K562 (cell line): ENCODE results near the gene ST6GALNAC2. TPM values are rescaled to one million over a fixed set of nuclear protein-coding genes. Genes with fewer than 3 reads are reported as not detected.

Source experiments
- ATAC-seq: fragments of 200-7000 bp; cut with Tn5 transposase; 3 replicates; pipeline ENCODE4 v1.9.1; 2020; ENCODE audit warnings: moderate library complexity
- BruUV-seq: library from RNA; stranded (reverse); fragments of 400-500 nt; replicated peaks from 2 replicates; lab custom pipeline; 2021; lab: Mats Ljungman, UMichigan
- CTCF ChIA-PET: fragments of 300-600 bp; formaldehyde crosslinking; extraction: SDS; loops from one replicate; lab custom pipeline; 2021; ENCODE audit warnings: low intra/inter-chr PET ratio; lab: Yijun Ruan, JAX
- POLR2A ChIA-PET: fragments of 300-600, 350-650 bp; sonication (Branson Sonifier 250); formaldehyde crosslinking; extraction: SDS; loops from one replicate; lab custom pipeline; 2021; ENCODE audit warnings: antibody characterized with exemption, inconsistent platforms; lab: Yijun Ruan, JAX
- DNase-seq, 4 experiments: peaks; one replicate each; pipeline versions ENCODE4 v3.0.0 to v3.0.0-alpha.2; 2011 to 2018; ENCODE audit warnings: low spot score in 3 of 4, mixed read lengths in 3 of 4; ENCODE audit errors: extremely low read depth in 1 of 4
- FAIRE-seq: peaks from 2 replicates; lab custom pipeline; 2011; peaks lifted over from hg19 to GRCh38; lab: Jason Lieb, UNC
- H2AFZ ChIP-seq: 2 replicates; pipeline ENCODE4 v1.6.0; 2011; ENCODE audit warnings: low read depth, low read length, control low read depth, inconsistent platforms
- H3K27ac ChIP-seq: fragments of 200-600 bp; 3 replicates; pipeline ENCODE4 v1.8.0; 2011; ENCODE audit warnings: low read depth, mild to moderate bottlenecking, control low read depth, inconsistent platforms, low read length, moderate library complexity, mixed read lengths; ENCODE audit errors: extremely low read depth
- H3K27me3 ChIP-seq, 2 experiments: fragments of 300-600 bp in 1 of 2; 2 replicates in 1 of 2; 3 replicates in 1 of 2; pipeline versions ENCODE4 v1.6.0 to v1.8.0; 2011; ENCODE audit warnings: inconsistent platforms in 2 of 2, low read length in 2 of 2, mild to moderate bottlenecking in 1 of 2, mixed read lengths in 1 of 2, moderate library complexity in 1 of 2; ENCODE audit not compliant: control insufficient read depth in 2 of 2, insufficient read depth in 2 of 2
- H3K36me3 ChIP-seq: fragments of 300-600 bp; 3 replicates; pipeline ENCODE4 v1.8.0; 2011; ENCODE audit warnings: mild to moderate bottlenecking, low read length, inconsistent platforms; ENCODE audit not compliant: control insufficient read depth, insufficient read depth
- H3K4me1 ChIP-seq, 2 experiments: fragments of 200-600 bp in 1 of 2; replicated peaks in 1 of 2; 2 replicates in 1 of 2; 3 replicates in 1 of 2; pipeline versions ENCODE4 v1.5.1 to v1.8.0; 2011; ENCODE audit warnings: inconsistent platforms in 2 of 2, low read length in 2 of 2, mild to moderate bottlenecking in 1 of 2, mixed read lengths in 1 of 2, moderate library complexity in 1 of 2; ENCODE audit not compliant: control insufficient read depth in 2 of 2, insufficient read depth in 2 of 2
- H3K4me2 ChIP-seq: 2 replicates; pipeline ENCODE4 v1.6.1; 2011; ENCODE audit warnings: low read length, control low read depth, inconsistent platforms, mixed read lengths; ENCODE audit not compliant: insufficient read depth
- H3K4me3 ChIP-seq: fragments of 200-600 bp; sonication (generic), shearing (Covaris generic); 2 replicates; pipeline ENCODE4 v1.5.1; 2016; ENCODE audit warnings: control low read depth, inconsistent platforms
- H3K79me2 ChIP-seq: fragments of 200-600 bp; 3 replicates; pipeline ENCODE4 v1.8.0; 2011; ENCODE audit warnings: low read length, inconsistent platforms; ENCODE audit not compliant: control insufficient read depth, insufficient read depth
- H3K9ac ChIP-seq, 2 experiments: 2 replicates each; pipeline versions ENCODE4 v1.6.0 to v1.6.1; 2011; ENCODE audit warnings: low read depth in 2 of 2, low read length in 2 of 2, control low read depth in 1 of 2, inconsistent platforms in 1 of 2, mild to moderate bottlenecking in 1 of 2, mixed read lengths in 1 of 2; ENCODE audit not compliant: insufficient read depth in 1 of 2
- H3K9me1 ChIP-seq: one replicate; pipeline ENCODE4 v1.6.0; 2011; ENCODE audit warnings: inconsistent platforms, mild to moderate bottlenecking, low read length, moderate library complexity; ENCODE audit not compliant: control insufficient read depth, insufficient read depth
- H3K9me3 ChIP-seq: replicated peaks from 2 replicates; pipeline ENCODE4 v1.5.1; 2011; ENCODE audit warnings: low read depth, low read length, inconsistent platforms; ENCODE audit not compliant: control insufficient read depth, insufficient read depth
- H4K20me1 ChIP-seq: replicated peaks from 2 replicates; pipeline ENCODE4 v1.6.1; 2011; ENCODE audit warnings: low read length, inconsistent platforms, mixed read lengths; ENCODE audit not compliant: control insufficient read depth, insufficient read depth
- CBX8 ChIP-seq: fragments of 200-600 bp; sonication (generic); IDR thresholded peaks from 2 replicates; pipeline ENCODE4 v1.6.1; 2012; ENCODE audit warnings: borderline replicate concordance, mixed run types, low read depth, mild to moderate bottlenecking, moderate library complexity, mixed read lengths, low read length, control low read depth, inconsistent platforms; ENCODE audit not compliant: poor library complexity, severe bottlenecking; ENCODE audit errors: extremely low read depth
- CUX1 ChIP-seq: fragments of 200-800 bp; sonication (Bioruptor generic); IDR thresholded peaks from 2 replicates; pipeline ENCODE4 v1.6.1; 2016; ENCODE audit warnings: missing genetic modification characterization, missing compliant biosample characterization
- ETV1 ChIP-seq: fragments of 450-650 bp; conservative IDR thresholded peaks from 2 replicates; pipeline ENCODE4 v1.6.1; 2016; ENCODE audit warnings: missing genetic modification characterization, control low read depth, low read depth, missing compliant biosample characterization
- HDAC8 ChIP-seq: fragments of 450-650 bp; IDR thresholded peaks from 2 replicates; pipeline ENCODE4 v1.6.1; 2016; ENCODE audit warnings: mild to moderate bottlenecking, missing genetic modification characterization, moderate library complexity, missing compliant biosample characterization
- HMBOX1 ChIP-seq: sonication (generic); IDR thresholded peaks from 2 replicates; pipeline ENCODE4 v1.6.1; 2016
- MECOM ChIP-seq: fragments of 250-450 bp; sonication (Bioruptor Pico); IDR thresholded peaks from 2 replicates; pipeline ENCODE4 v1.8.0; 2022; ENCODE audit warnings: inconsistent platforms
- WGBS: fragments of 100-300 bp; shearing (Covaris generic); methylation state at CpG from one replicate; pipeline ENCODE4 v1.1.6; 2016; ENCODE audit warnings: low coverage, mixed read lengths; ENCODE audit not compliant: insufficient coverage; ENCODE audit errors: missing lambda C conversion rate; 5-methylcytosine and 5-hydroxymethylcytosine counted together
- in situ Hi-C: fragments of 300-500 bp; cut with MboI; formaldehyde crosslinking; loops from 4 replicates; pipeline ENCODE4 v1.15.0; 2018; ENCODE audit warnings: inconsistent platforms, mixed read lengths
- intact Hi-C: fragments of 100-400 bp; cut with micrococcal nuclease; formaldehyde crosslinking; loops from 2 replicates; pipeline ENCODE4 v1.14.2; 2022
- polyA plus RNA-seq, 8 experiments: library from polyadenylated mRNA; depleted of rRNA in 4 of 8; stranded (reverse) in 5 of 8; unstranded in 3 of 8; fragments of >200 nt; fragmentation: Nextera tagmentation in 2 of 8; fragmentation: Illumina TruSeq in 1 of 8; extraction: Ambion mirVana in 2 of 8; extraction: Trizol in 1 of 8; gene quantifications; 2 replicates each; pipeline versions ENCODE4 v1.2.1 to v1.2.3, GENCODE V29; 2011 to 2014; ENCODE audit warnings: inconsistent platforms in 1 of 8, missing spikeins in 1 of 8
- total RNA-seq, 7 experiments: library from RNA; depleted of rRNA in 6 of 7; stranded (reverse); fragments of >200 nt in 6 of 7; fragmentation: Illumina TruSeq in 2 of 7; extraction: Trizol in 2 of 7; gene quantifications; 2 replicates each; pipeline versions ENCODE4 v1.2.1 to v1.2.3, GENCODE V29; 2011 to 2021; ENCODE audit warnings: low replicate concordance in 1 of 7

Gene ST6GALNAC2
- total and polyA plus RNA-seq, 9 of the 15 experiments (the other 6 are each of a cell fraction or from before 2014, with no cell fraction given): 0.18 TPM; not detected in 8

GRCh38 chr17:76561332-76561731 is 24.3 kb downstream of the ST6GALNAC2 start:
- no peak for ATAC-seq
- Histone ChIP-seq H3K27ac (peak overlapping the region; percentile 94; the same call in 2 of the 3 replicates), H3K36me3 (peaks cover 73% of the 10 kb centered on the region), H3K4me1 (peaks cover 27 to 31% of the 10 kb centered on the region in 2 experiments), H3K4me2 (peak overlapping the region; percentile 95), H3K27me3 (no peaks in the 10 kb centered on the region), H3K79me2 (peaks cover 74% of the 10 kb centered on the region), H3K9me1 (no peaks in the 10 kb centered on the region), H4K20me1 (peaks cover 33% of the 10 kb centered on the region), H3K4me3 (peak overlapping the region; percentile 57)
- in situ Hi-C loops: no loop called here
- CTCF ChIA-PET: no interaction called here
- 24% methylated on average over 7 of the region's 7 CpGs for WGBS
- intact Hi-C loops: no loop called here
- DNase-seq: peak in 1 of 4 experiments; percentile 23
- FAIRE-seq: no peak
- TF ChIP-seq MECOM (CRISPR knock-in tag) (no peak), CBX8 (no peak), ETV1 (tag) (peak; percentile 35), HDAC8 (tag) (no peak), HMBOX1 (peak; percentile 40; the same call in 1 of the 2 replicates), CUX1 (CRISPR knock-in tag) (0 out of 2 replicates have a peak, but pooled peaks have one; percentile 4)
- TF ChIP-seq, all 486 proteins: peak for 3
- no TSS peak for BruUV-seq
- peak overlapping the region; percentile 76 to 95; a peak in 3 of 4 replicates for H3K9ac ChIP-seq
- H2AFZ ChIP-seq: no peak overlapping the region
- H3K9me3 ChIP-seq: no peaks in the 10 kb centered on the region
- POLR2A ChIA-PET: interaction anchor here (1.5 to 5.8 kb wide), 4 partner anchors 11 to 62 kb away, joined by 5 to 38 read pairs (median 8); no protein-coding TSS in a partner anchor
